UCSD-AML1 (cell line): Measurements from ENCODE around the gene TACR1.
"Not testable (repeated sequence)": the region's sequence is repeated elsewhere in the genome, so short reads cannot be mapped to it uniquely, and the experiment has no call there.

Source experiments
- DNase-seq: peaks from one replicate; lab custom pipeline; 2025; ENCODE audit not compliant: unreplicated experiment; lab: John Stamatoyannopoulos, UW

Gene TACR1

DNA sequence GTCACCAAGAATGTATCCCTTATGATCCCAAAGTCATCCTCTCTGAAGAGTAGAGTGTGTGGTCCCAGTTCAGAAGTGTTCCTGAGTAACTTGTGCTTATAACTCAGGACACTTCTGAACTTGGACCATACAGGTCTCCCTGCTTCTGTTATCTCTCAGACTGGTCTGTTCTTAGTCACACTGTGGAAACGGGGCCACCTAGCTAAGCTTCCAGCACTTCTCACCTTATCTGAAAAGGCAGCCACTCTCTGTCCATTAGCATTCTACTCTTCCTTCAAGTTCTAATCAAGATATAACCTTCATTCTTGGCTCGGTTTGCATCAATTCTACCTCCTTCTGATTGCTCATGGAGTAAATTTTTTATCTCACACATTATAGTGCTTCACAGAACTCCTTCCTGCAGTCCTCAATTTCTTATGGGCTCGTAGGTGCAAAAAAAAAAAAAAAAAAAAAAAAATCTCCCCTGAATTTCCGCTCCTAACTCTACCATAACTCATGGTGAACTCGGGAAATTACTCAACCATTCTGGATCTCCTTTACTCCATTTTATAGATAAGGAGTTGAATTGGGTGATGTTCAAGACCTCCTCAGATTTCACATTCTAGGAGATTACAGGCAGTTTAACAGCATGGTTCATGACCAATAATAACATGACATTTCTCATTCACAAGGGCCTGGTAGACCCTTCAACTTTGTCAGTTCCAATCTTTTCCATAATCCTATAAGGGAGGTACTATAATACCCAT, 108.4 kb downstream of the TACR1 start:
- DNase-seq: no peak

DNA sequence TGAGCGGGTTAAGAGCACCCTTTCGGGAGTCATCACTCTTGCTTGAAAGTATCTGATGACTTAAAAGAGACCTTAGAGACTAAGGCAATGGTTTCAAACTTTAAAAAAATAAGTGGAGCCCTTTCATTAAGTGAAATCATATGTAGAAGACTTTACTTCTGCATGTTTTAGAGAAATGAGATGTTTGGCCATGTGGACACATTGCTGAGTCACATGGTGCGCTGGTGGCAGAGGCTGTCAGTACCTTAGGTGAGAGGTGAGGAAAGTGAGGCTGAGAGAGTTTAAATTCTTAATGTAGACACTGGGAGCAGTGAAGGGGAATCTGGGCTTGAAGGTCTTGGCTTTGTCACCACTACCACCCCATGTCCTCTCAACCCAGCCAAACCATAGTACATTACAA, 109.8 kb downstream of the TACR1 start:
- no peak for DNase-seq

GRCh38 chr2:75088791-75089190, 110.5 kb downstream of the TACR1 start:
- no peak for DNase-seq

DNA sequence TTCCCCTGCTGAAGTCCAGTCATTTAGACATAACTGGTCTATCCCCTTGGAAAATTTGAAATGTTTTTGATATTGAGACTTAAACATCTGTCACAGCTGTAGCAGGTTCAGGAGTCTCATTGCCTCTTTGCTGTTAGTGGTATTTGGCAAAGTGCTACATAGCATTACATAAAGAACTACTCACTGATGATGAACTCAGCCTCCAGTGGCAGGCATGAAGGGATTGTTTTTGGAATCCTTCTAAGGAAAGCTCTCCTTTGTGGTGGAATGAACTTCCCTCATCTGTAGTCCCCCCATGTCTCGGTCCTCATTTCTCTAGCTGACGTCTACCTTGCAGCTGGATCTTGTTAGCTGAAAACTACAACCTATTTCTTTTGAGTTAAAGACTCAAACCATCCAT, 111.6 kb downstream of the TACR1 start:
- DNase-seq: no peak

DNA sequence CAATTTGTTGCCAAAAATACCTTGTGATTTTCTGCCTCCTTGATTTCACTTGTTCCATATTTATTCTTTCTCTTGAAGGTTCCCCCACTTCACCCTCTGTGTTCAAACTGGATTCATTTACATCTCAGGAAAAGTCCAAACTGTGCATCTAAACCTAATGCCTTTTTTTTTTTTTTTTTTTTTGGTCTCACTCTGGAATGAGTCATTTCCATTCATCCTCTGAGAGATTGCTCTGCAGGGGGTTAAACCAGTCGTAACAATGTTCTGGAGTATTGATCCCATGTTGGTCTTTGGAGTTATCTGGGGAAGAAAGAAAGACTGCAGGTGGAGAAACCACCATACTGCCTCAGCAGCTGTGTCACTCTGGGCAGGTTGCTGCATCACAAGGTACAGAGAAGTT, 119.7 kb downstream of the TACR1 start:
- DNase-seq: no peak

DNA sequence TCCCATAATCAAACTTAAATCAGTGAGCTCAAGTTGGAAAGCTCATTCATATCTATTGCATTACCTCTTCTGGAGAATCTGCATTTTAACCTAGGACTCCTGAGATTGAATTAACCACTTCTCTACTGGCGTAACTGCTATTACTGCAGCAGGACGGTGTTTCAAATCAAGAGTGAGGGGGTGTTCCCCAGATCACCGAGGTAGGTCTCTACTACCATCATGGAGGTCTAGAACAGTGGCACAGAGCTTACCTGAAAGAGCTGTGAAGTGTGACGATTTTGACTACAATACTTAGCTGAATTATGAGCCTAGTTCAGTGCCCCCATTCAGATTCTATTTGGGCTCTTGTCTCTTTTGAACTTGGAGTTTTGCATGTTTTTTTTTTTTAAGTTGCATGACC, 121.4 kb downstream of the TACR1 start:
- DNase-seq: no peak

DNA sequence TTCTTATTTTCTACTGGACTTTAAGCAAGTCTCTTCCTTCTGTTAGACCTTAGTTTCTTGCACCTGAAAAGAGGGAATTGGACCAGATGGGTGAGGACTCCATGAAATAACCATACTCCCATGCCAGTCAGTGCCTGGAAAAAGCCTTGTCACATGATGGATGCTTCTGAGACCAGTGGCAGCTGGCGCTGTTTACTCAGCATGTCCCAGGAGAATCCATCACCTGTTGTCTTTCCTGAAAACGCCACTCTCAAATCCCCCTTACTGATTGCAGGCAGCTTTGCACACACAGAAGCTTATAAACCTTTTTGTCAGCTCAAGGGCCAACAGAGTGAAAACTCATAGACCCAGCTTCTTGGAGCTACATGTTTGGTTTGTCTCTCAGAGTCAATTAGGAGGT, 123.2 kb downstream of the TACR1 start:
- no peak for DNase-seq

DNA sequence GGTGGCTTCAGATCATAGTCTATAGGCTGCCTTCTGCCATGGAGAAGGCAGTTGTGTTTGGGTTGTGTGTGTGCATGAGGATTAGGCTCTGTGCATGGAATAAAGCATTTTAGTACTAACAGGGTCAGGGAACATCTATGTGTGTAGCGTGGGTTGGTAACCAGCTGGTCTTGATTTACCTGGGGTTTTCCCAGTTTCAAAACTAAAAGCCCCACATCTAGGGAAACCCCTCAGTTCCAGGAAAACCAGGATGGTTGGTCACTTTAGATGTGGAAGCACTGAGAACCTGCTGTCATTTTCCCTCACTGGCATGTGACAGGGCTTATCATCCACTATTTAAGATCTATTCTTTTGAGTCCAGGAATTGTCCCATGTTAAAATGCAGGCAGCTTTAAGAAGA, 124.6 kb downstream of the TACR1 start:
- no peak for DNase-seq

DNA sequence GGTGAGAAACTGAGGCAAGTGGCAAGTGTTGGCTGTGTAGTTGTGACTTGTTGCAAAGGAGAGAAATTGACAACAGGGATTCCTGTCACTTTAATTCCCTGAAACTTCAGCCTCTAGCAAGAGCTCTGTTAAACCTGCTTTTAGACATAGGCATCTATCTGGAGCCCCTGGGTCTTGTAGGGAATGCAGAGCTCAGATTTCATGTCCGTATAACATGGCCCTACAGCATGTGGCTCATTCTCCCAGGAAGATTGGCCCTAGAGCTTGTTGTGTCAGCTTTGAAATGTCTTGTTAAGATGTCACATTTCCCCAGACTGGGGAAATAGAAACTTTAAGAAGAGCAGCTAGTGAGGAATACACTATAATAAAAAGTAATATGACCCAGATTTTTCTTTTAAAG, 125.1 kb downstream of the TACR1 start:
- DNase-seq: no peak

- no peak for DNase-seq
Measured at GRCh38 chr2:75071766-75072165, 127.6 kb downstream of the TACR1 start.

DNA sequence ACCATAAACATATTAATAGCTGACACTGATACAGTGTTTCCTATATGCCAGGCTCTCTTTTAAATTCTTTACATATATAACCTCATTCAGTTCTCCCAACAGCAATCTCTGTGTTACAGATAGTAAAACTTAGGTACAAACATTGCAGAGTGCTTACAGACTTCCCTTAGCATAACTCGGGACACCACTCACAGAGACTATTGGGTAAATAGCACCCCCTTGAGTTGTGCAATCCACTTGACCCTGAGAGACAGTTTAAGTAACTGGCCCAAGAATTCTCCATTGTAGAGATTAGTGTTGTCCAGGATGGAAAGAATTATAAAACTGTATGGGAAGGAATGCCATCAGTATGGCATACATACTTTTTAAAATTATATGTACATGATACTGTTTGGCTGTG, 130.8 kb downstream of the TACR1 start:
- no peak for DNase-seq

GRCh38 chr2:75067506-75067905, 131.8 kb downstream of the TACR1 start:
- no peak for DNase-seq

DNA sequence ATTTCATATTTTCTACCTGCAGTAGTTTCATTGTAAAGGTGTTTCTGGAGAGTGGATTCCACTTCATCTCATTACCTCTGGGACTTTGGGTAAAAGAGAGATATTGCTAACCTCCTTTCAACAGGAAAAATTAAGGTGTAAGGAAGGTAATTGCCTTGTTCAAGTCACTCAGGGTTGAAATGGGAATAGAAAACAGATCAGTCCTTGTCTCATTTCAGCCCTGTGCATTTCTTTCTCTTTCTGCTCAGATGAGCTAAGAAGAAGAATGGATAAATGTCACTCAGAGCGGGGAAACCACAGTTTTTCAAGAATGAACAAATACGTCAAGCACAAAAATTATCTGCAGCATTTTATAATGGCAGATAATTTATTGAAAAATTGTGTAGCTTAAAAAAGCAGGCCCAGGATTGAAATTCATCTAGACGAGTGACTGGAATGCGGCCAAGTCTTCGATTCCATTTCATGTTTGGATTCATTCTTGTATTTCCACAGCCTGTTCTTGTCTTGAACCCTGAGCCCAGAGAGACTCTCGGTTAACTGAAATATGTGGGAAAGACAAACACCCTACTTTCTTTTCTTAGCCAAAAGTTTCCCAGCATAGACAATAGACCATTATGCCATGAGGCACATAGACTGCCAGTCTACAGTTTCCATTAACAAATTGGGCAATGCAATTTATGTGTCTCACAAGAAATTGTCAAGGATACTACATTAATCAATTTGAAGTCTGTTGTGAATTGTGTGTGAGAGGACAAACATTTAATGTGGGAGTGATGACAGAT, 133.0 kb downstream of the TACR1 start:
- no peak for DNase-seq

DNA sequence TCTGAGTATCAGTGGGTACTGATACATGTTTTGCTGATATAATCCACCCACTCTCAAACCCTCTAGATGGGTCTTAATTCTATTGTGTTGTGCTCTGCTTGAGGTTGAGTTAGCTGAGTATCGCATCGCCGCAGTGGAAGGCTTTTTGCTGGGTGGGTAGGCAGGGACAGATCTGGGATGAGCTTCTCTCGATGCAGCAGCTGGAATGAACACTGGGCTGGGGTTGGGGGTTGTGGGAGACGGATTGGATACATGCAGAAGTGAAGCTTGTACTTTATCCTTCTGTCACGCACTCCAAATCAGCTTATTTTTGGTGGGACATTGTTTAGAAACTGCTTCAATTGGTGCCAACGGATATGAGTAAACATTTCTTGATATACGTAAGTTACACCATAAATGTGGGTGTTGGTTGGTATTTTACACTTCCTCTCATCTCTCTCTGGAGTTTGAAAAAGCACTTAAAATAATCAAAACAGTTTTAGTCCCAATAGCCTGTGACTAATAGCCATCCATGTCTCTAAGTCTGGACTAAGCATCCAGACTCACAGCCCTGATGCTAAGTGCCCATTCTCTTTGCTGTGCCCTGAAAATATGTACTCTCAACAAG, 133.8 kb downstream of the TACR1 start:
- DNase-seq: no peak

GRCh38 chr2:75064691-75065396, 134.5 kb downstream of the TACR1 start:
- peak; percentile 58 for DNase-seq

DNA sequence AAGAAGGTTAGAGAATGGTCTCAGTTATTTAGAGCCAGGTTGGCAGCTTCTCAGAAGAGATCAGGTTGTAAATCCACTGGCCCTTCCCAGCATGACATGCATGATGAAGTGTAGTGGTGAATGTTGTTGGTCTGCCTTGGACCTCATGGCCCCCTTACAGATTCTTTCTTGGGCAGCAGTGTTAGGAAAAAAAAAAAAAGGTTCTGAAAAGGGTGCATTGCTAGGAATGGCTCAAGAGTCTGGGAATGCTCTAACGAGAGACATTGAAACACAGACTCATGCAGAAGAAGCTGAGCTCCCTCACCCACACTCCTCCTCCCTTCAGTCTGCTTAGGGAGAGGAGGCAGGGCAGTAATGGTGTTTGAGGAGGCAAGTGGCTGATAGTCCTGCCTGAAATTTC, 135.4 kb downstream of the TACR1 start:
- DNase-seq: no peak

DNA sequence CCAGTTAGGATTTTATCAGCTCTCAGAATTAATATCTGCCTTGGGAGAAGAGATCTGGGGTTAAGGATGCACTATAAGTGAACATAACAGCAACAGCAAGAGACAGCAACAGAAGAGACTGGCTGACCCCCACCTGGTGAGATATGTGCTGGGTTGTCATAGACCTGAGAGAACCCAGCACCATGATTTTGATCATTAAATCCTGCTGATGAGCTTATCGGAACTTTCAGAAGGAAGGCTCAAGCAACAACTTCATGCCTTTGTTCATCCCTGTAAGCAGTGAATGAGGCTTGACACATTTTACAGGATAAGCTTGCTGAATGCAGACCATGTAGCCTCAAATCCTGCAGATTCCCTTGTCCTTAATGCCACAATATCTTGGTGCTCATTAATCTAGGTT, 140.9 kb downstream of the TACR1 start:
- no peak for DNase-seq

GRCh38 chr2:75057150-75057549, 142.2 kb downstream of the TACR1 start:
- DNase-seq: not testable (repeated sequence)

DNA sequence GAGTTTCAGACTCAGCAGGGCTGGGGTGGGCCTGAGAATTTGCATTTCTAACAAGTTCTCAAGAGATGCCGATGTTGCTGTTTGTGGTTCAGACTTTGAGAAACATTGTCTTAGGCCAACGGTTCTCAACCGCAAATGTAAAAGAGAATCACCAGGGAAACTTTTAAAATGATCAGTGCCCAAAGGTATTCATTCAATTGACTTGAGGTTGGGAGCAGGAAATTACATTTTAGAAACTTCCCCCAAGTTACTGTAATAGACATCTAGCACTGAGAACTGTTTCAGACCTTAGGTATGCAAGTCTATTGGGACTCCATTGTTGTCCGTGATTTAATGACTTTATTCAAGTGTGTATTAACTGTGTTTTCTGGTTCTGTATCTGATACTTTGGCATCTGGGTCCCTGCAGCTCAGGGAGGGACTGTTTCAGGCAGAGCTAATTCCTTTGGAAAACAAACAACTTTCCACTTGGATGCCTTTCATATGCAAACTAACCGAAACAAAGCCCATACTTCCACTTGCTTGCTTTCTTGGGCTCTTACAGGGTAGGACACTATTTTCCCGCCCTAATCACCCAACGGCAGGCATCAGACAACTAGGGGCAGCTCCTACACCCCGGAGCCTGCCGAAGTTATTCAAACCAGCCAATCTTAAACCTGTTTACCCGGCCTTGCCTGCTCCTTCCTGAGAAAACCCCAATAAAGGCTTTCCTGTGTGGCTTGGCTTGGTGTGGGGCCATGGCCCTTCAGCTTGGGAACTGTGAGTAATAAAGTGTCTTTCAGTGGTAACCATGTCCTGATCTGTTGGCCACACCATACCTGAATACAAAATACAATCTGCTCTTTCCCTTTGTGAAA, 143.3 kb downstream of the TACR1 start:
- DNase-seq: no peak

DNA sequence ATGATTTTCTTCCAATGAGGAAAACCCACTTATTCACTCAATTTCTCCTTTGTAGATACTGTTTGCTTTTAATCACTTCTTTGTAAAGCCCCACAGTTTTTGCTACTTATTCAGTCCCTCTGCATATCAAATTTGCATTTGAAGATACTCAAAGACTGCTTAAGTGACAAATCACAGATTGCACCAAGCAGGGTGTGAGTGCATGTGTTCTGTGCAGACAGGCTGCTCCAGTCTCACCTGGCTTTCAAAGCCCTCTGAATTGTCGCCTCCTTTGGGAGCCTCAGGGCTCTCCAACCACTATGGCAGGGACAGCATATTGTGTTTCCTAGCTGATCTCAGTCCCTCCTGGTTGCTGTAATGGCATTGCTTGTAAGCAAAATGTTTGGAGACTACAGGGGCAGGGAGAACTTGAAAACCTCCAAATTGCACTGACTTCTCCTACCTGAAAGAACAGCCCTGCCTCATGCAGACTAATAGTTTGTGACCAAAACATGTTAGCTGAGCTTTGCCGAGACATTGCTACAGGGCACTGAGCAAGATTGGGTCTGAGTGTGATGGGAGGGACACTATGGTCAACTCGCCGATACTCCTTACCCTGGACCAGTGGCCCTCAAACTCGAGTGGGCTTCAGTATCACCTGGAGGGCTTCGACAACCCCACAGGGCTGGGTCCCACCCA, 144.0 kb downstream of the TACR1 start:
- no peak for DNase-seq
